ENCODE results near the gene PIGU.
"Not testable (repeated sequence)": the region's sequence is repeated elsewhere in the genome, so short reads cannot be mapped to it uniquely, and the experiment has no call there.

GRCh38 chr20:34661811-34662210, 15.1 kb downstream of the PIGU start:
- TF ChIP-seq EZH2 (IDR thresholded peaks at IDR 0.05); POLR2AphosphoS5 (IDR thresholded peaks at IDR 0.05; ENCODE audit: borderline replicate concordance, low read depth, low read length); FOXP2 (optimal IDR thresholded peaks at IDR 0.05; ENCODE audit: control extremely low read depth, extremely low read length, insufficient read depth): not testable (repeated sequence)
